ENCODE measurements around the gene STOML1.
"Not testable (repeated sequence)": the region's sequence is repeated elsewhere in the genome, so short reads cannot be mapped to it uniquely, and the experiment has no call there.

The STOML1 gene

DNA sequence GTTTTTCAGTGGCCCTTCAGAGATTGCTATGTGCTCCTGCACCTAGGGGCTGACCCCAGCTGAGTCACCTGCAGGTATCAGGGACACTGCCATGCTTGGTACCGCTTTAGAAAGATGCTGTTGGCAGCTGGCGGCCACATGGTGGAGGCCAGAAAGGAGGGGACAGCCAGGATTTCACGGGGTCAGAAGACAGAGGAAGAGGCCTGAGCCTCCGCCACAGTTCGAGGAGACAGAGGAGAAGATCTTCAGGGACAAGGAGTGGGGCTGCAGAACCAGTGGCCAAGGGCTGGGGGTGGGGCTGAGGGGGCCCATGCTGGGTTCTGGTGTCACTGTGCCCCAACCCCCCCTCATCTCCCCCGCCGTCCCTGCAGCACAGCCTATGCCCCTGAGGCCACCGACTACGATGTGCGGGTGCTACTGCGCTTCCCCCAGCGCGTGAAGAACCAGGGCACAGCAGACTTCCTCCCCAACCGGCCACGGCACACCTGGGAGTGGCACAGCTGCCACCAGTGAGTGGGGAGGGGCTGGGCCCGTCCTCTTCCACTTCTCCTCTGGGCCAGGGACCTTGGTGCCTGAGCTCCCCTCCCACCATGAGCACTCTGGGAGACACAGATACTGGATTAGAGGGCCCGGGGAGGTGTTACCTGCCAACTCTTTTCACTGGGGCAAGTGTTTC is 45.9 kb downstream of the STOML1 start:
- DNase-seq (ENCODE audit: low spot score): no peak

DNA sequence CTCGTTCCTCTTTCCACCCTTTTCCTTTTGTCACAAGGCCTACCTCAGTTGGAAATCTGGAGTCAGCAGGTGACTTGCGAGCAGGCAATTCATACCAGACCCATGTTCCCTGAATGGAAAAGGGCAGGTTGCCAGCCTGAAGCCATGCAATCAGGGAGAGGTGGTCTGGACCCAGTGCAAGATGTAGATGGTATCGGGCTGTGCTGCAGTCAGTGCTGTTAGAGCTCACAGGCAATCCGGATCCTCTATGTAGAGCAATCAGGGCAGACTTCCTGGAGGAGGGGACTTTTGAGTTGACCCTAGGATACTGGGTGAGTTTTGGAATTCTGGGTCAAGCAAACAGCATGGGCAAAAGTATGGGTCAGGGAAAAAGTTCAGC is 47.0 kb downstream of the STOML1 start:
- DNase-seq (ENCODE audit: low spot score): no peak

DNA sequence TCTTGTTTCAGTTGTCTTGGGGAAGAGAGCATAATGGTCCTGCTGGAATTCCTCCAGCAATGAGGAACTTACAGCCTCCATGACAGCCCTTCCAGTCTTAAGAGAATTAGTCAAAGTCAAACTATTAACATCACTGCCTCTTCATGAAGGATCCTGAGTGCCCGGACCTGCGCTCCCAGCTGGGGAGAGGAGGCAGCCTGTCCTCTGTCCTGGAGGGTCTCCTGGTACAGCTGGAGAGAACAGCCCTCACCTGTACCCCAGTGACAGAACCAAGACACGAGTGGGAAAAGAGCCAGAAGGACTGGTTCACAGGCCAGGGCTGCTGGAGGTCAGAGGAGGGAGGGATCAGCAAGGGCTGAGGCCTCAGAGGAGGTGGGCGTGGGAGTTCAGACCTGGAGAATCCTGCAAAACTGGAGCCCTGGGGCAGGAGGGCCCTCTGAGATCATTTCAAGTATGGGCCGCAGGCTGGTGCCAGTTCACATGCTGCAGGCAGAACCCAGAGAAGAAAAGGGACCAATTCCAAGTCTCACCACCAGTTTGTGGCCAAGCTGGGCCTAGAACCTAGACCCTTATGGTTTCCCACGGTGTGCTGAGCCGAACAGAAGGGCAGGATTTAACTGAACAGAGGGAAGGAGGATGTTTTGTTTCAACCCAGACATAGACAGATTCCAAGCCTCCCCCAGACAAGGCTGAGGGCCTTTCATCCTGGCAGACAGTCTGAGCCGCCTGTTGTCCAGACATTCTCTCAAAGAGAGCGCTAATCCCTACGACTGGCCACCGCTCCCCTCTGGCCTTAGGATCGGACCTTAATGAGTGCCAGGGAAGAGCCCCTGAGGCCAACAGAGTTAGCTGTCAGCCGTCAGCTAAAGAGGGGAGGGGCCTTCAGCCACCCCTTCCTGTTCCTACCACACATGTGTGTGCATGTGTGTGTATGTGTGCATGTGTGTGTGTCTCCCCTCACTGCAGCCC is 47.6 kb downstream of the STOML1 start:
- DNase-seq (ENCODE audit: low spot score): no peak

DNA sequence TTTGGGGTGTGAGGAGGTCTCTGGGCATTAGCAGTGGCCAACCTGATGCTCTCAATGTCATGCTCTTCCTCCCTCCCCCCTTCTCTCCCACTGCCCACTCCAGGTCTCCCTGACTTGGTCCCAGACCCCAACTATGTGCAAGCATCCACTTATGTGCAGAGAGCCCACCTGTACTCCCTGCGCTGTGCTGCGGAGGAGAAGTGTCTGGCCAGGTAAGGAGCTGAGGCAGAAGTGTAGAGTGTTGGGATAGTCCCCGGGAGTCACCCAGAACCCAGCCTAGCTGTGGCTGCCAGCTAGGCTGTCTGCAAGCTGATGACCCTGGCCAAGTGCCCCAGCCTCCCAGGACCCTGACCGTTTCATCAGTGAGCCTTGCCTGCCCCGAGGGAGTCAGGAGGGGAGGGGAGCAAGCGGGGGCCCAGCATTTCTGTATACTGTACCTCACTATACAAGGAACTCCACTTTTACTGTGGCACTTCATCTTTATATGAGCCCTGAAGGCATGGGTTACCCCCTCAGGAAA is 49.3 kb downstream of the STOML1 start:
- no peak for DNase-seq (ENCODE audit: low spot score)

DNA sequence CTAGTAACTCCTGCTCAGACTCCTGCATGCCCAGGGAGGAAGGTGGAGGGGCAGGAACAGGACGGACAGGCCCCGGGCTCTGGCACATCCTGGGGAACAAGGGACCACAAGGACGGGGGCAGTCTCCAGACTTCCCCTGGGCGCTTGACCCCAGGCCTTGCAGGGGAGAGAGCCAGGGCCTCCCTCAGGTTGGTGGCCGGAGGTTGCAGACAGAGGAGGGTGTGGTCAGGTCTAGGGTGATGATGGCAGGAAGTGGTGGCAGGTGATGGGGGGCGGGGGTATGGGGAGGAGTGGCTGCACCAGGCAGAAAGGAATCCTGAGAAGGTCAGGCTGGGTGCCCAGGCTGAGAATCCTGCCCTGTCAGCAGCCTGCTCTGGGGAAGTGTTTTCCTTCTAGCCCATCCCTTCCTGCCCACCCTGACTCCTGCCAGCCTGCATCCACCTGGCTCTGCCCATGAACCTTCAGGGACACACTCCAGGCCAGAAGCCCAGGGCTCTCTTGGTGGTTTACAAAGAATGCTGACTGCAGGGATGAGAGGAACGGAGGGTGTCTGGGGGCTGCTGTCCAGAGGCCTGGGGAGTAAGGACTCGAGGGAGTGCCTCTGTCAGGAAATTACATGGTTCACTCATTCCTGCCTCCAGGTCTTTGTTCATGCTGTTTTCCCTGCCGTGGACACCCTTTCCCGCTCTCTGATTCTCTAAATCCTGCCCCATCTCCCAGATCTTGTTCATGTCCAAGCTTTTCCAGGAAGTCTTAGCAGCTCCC is 50.0 kb downstream of the STOML1 start:
- DNase-seq (ENCODE audit: low spot score): no peak

DNA sequence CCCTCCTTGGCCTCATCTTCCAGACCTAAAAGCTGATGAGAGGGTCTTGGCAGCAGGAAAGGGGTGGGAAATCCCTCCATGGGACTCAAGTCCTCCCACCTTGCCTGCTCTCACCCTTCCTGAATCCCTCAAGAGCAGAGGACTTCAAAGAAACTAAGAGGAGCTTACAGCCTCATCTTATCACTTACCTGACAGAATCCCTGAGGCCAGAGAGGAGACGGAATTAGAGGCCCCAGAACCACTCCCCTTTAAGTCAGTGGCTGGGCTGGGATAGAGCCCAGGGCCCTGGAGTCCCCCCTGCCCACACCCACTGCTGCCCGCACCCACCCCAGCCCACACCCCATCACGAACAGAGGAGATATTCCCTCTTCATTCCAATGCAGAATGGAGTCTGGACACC is 50.6 kb downstream of the STOML1 start:
- DNase-seq (ENCODE audit: low spot score): no peak

DNA sequence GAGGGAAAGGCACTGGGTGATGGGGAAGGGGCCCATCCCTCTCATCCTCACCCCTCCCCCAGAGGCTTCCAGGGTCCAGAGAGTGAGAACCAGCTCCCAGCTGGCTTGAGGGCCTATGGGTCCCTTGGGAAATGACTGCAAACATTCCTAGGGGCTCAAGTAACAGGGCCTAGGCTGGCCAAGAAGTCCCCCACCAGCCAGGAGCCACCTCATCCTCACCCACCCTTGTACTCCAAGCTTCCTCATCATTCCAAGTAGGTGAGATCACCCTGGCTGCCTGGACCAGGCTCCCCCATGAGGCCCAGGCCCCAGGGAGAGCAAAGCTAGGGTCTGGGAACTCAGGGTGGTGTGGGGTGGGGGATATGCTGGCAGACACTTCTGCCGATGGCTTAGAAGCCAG is 51.1 kb downstream of the STOML1 start:
- no peak for DNase-seq (ENCODE audit: low spot score)

DNA sequence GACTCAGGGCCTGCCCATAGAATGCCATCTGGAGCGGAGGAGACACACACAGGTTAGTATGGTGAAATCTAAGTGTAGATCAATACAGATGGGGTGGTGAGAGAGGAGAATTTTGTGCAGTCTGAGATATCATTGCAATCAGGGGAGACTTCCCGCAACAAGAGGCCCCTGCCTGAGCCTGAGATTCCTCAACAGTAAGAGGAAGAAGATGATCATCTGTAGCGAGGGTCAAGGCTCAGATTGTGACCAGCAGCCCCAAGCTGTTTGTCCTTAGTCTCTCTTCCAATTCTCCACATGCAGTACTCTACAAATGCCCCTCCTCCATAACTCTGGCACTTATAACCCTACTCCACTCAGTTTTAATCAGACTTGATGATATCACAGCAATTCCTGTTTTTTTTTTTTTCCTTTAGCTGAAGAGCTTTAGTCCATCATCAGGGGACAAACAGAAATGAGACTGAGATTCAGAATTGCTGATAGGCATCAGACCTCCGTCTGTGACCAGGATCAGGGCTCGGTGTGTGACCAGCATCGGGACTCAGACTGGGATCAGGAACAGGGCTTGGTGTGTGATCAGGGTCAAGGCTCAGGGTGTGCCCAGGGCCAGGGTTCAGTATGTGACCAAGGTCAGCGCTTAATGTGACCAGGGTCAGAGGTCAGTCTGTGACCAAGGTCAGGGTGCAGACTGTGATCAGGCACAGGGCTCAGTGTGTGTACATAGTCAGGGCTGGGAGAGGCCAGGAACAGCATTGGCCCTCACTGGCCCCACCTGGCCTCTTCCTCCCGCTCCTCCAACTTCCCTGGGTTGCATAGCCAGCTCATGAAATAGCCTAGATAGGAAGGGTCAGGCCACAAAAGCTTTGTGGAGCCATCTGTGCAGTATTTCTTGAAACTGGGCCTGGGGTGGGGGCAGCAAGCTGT is 51.8 kb downstream of the STOML1 start:
- no peak for DNase-seq (ENCODE audit: low spot score)

DNA sequence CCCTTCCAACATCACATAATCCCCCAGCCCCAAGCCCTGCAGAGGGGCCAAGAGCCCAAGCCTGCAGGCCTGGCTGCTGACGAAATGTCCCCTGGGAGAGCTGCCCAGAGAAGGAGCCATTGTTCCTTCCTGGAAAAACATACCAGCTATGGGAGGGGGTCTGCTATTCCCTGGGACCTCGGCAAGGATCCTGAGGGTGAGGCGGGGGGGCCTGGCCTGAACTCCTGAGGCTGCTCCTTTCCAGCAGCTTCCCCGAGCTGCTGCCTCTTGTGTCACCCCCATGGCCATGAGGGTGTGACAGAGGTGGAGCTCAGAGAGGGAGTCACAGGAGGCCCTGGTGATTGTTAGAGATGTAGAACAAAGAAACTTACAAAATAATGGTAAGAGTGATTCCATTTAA is 53.0 kb downstream of the STOML1 start:
- no peak for DNase-seq (ENCODE audit: low spot score)

DNA sequence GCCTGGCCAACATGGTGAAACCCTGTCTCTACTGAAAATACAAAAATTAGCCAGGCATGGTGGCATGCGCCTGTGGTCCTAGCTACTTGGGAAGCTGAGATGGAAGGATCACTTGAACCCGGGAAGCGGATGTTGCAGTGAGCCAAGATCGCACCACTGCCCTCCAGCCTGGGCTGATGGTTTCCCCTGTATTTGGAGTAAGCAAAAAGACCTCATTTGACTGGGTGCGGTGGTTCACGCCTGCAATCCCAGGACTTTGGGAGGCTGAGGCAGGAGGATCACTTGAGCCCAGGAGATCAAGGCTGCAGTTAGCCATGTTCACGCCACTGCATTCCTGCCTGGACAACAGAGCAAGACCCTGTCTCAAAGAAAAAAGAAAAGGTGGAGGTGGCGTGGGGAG is 53.6 kb downstream of the STOML1 start:
- DNase-seq (ENCODE audit: low spot score): not testable (repeated sequence)

DNA sequence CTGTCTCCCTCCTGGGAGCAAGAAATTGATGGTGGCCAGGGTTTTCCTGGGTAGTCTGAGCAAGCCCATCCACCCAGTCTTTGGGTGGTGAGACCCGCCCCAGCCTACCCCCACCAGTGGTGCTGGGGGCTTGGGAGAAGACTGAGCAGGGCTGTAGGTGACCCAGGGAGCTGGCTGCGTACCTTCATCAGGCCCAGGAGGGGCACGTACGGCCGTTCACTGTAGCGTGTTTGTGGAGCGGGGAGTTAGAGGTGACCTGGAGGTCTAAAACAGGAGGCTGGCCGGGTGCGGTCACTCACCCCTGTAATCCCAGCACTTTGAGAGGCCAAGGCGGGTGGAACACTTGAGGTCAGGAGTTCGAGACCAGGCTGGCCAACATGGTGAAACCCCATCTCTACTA is 54.4 kb downstream of the STOML1 start:
- no peak for DNase-seq (ENCODE audit: low spot score)

DNA sequence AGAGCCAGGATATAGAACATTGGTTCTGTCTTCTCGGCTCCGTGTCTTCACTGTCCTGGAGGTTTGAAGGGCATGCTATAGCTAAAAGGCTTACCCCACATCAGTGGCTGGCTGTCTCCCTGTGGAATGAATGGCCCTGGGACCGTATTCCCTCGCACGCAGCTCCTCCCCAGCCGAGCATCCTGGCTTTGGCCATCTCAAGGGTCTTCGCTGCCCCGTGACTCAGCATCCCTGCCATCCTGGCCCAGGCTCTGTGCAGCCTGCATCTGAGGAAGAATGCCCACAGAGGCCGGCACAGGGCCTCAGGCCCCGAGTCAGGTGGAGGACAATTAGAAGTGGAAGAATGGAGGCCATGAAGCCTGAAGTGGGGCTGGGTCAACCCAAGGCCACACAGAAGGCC is 54.8 kb downstream of the STOML1 start:
- DNase-seq (ENCODE audit: low spot score): no peak

DNA sequence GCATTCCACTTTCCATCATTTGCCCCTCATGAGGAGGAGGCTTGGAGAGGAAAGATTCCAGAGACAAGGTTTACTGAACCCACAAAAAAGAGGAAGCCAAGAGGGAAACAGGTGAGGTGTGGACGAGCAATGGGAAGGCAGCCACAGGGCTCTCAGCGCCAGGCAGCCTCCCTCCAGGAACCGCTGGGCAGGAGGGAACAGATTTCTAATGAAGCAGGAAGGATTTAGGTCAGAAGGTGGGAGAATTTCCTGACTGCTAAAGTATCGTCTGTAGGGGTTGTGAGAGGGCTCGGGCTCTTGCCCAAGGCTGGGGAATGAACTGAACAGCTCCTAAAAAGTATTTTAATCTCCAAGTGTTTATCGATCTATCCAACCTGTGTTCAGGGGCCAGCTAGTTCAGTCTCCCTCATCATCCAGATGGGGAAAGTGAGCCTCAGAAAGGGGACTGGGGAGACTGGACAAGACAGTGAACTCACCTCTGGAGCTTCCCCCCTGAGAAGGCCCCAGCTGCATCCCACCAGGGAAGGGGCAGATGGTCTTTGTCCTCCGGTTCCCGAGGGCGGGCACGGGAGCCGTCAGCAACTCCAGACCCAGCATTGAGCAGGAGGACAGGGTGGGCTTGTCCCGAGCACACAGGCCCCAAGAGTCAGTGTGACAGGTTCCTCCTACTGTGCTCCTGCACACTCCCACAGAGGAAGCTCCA is 55.4 kb downstream of the STOML1 start:
- no peak for DNase-seq (ENCODE audit: low spot score)

DNA sequence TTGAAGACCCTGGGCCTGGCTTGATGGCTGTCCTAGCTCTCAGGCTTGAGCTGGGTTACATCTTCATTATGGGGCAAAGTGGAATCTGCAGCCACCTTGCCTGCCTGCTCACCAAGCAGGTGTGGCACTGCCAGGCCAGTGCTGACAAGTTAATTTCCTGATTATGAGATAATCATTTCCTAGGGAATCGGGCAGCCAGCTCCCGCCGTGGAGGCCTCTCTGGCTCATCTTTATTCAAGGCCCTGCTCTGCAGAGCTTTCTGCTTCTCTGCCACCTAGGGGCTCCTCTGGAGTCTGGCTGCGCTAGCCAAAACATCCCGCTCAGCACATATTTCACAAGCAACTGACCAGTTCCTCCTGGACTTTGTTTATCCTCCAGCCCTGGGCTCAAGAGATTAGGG is 55.9 kb downstream of the STOML1 start:
- DNase-seq (ENCODE audit: low spot score): no peak

DNA sequence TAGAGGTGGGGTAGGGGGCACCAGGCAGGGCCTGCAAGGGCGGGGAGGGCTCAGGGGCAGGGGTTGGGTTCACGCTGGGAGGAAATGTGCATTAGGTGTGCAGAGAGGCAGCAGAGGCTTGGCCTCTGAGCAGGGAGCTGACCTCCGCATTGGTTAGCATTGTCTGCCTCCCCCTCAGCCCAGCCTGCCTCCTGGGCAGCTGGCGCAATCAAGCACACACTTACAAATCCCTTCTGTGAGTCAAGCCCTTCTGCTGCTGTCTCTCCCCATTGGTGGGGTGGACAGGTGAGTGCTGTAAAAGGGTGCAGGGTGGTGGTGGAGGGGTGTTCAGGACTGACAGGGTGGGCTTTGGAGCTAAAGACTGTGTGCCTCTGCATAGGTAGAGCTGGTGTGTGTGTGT is 56.5 kb downstream of the STOML1 start:
- no peak for DNase-seq (ENCODE audit: low spot score)

DNA sequence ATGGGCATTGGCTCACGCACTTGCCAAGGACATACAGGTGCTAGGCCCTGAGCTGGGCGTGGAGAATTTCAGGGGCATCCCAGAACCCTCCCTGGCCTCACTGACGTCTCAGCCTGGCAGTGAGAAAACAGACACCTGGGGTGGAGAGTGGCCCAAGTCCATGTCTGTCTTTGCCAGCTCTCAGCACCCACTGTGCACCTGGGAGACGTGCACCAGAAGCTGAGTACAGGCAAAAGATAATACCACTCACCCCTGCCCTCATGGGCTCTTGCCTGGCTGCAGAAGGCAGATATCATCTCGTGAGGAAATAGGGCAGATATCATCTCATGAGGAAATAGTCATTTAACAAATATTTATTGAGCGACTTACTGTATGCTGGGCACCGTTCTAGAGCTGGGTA is 57.8 kb downstream of the STOML1 start:
- DNase-seq (ENCODE audit: low spot score): no peak

DNA sequence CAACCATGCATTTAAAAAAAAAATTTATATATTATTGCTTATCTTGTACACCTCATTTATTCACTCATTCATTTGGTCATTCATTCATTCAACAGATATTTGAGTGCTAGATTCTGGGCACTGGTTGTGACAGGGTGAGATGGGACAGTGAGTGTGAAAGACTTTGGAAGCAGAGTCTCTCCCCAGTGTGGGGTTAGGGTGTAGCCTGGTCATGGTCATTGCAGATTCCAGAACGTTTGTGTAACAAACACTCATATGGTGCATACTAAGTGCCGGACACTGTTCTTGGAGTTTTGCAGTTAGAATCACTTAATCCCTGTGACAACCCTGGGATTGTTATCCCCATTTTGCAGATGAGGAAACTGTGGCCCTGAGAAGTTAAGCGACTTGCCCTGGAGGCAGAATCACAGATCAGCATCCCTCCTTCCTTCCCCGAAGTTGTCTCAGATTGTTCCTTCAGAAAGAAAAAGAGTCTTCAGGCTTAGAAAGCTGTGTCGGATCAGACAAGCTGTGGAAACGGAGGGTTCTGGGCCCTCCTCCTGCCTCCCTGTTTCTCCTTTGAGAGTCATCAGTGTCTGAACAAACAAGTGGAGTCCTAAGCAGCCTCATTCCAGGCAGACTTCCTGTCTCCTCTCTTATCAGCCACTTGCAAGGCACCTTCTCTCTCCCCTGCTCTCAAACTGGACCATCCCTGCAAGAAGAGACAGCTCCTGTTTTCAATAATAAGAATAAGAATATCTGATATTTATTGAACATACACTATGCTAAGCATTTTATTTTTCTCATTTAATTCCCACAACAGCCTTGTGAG is 59.5 kb downstream of the STOML1 start:
- DNase-seq (ENCODE audit: low spot score): no peak

DNA sequence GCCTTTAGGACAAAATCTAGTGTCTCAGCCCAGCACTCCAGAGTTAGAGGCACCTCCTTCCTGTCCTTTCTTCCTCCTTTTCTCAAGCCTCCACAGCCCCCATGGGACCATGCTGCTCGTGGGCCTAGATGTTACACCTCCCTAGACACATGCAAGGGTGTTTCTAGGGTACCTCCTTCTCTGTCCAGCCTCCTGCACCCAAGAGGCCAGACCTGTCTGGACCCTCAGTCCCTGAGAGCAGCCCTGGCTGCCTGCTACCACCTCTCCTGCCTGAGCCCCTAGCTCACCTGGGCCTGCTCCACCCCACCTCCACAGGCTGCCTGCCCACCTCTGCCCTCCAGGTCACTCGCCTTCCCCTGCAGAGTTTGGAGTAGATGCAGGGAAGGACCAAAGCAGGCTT is 60.7 kb downstream of the STOML1 start:
- no peak for DNase-seq (ENCODE audit: low spot score)

DNA sequence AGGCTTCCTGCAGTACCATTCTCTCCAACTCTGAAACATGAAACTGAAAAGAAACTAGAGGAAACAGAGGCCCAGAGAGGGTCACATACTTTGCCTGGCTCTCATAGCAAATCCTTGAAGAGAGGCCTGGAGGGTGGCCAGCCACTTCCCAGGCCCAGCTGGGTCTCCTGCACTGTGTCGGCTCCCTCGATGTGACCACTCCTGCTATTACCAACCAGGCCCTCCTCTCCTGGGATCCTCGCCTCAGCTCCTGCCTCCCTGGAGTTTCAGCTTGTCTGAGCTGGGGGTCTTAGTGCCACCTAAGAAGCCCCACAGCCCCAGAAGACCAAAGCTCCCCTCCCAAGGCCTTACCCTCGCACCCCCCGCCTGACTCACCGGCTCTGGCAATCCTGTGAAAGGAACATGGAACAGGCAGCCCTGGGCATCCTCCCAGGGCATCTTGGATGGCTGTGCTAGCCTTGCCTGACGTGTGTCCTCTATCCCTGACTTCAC is 61.3 kb downstream of the STOML1 start:
- DNase-seq (ENCODE audit: low spot score): no peak

DNA sequence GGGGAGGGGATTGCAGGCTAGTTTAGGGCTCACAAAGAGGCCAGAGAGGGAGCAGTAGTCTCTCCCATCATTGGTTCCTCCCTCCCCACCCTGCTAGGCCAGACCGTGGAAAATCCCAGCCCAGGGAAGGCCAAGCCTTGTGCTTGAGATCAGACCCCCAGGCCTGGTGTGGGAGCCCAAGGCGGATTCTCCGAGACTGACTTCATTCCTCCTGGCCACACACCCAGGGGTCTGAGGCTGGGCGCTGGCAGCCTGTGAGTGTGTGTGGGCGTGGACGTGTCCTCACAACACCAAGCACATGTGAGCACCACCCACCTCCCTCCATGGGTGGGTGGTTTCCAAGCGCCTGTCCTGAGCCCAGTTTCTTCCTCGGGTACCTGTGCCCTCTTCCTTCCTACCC is 61.7 kb downstream of the STOML1 start:
- DNase-seq (ENCODE audit: low spot score): no peak
